LNCAP (cell line): Measurements from ENCODE around the gene ASAH2.

Experiments
- CTCF ChIP-seq: fragments of 450-650 bp; IDR thresholded peaks from 2 replicates; pipeline ENCODE4 v1.5.1; 2017; ENCODE audit warnings: mild to moderate bottlenecking

The ASAH2 gene

GRCh38 chr10:50286996-50287803, 35.9 kb upstream of the ASAH2 start:
- no peak for TF ChIP-seq CTCF

GRCh38 chr10:50286517-50286916, 35.2 kb upstream of the ASAH2 start:
- no peak for TF ChIP-seq CTCF

- no peak for TF ChIP-seq CTCF
These were observed 30.7 kb upstream of the ASAH2 start for GRCh38 chr10:50281967-50282522.

GRCh38 chr10:50281210-50281966, 30.1 kb upstream of the ASAH2 start:
- TF ChIP-seq CTCF = no peak

- TF ChIP-seq CTCF = no peak
These were observed 28.9 kb upstream of the ASAH2 start for GRCh38 chr10:50280049-50280841.

GRCh38 chr10:50279489-50279888, 28.2 kb upstream of the ASAH2 start:
- no peak for TF ChIP-seq CTCF

- peak; percentile 66 for TF ChIP-seq CTCF
These were observed 24.4 kb upstream of the ASAH2 start for GRCh38 chr10:50275650-50276235.
